HepG2 (cell line): Measurements from ENCODE around the gene RUNX2. TPM values are rescaled to one million over a fixed set of nuclear protein-coding genes. Genes with fewer than 3 reads are reported as not detected.

Source experiments
- ATF5 ChIP-seq: sonication (generic); formaldehyde crosslinking; IDR thresholded peaks from 2 replicates; pipeline ENCODE4 v1.4.0; 2020; ENCODE audit warnings: mild to moderate bottlenecking, low read depth, missing genetic modification reagents
- BRCA1 ChIP-seq: sonication (generic); formaldehyde crosslinking; IDR thresholded peaks from 2 replicates; pipeline ENCODE4 v1.4.0; 2020; ENCODE audit warnings: missing genetic modification reagents
- CBX2 ChIP-seq, 2 experiments: fragments of 200-600 bp in 1 of 2; sonication (generic); formaldehyde crosslinking in 1 of 2; IDR thresholded peaks; 2 replicates each; pipeline versions ENCODE4 v1.7.0 to v1.8.1; 2018 to 2022; ENCODE audit warnings: low read depth in 2 of 2, low read length in 1 of 2, mild to moderate bottlenecking in 1 of 2, missing genetic modification reagents in 1 of 2
- CHCHD3 ChIP-seq: sonication (generic); formaldehyde crosslinking; IDR thresholded peaks from 2 replicates; pipeline ENCODE4 v1.8.0; 2022; ENCODE audit warnings: mild to moderate bottlenecking, missing genetic modification reagents, moderate library complexity
- GZF1 ChIP-seq: sonication (generic); formaldehyde crosslinking; IDR thresholded peaks from 2 replicates; pipeline ENCODE4 v1.5.1; 2020; ENCODE audit warnings: mild to moderate bottlenecking, missing genetic modification reagents
- HDAC1 ChIP-seq: sonication (generic); formaldehyde crosslinking; IDR thresholded peaks from 2 replicates; pipeline ENCODE4 v1.5.1; 2020; ENCODE audit warnings: mild to moderate bottlenecking, missing genetic modification reagents
- KLF9 ChIP-seq: IDR thresholded peaks from 2 replicates; pipeline ENCODE4 v1.6.1; 2016; ENCODE audit warnings: low read depth
- MEIS2 ChIP-seq: sonication (generic); formaldehyde crosslinking; IDR thresholded peaks from 2 replicates; pipeline ENCODE4 v1.9.0; 2021; ENCODE audit warnings: mild to moderate bottlenecking, missing genetic modification reagents
- MLXIP ChIP-seq: sonication (generic); formaldehyde crosslinking; IDR thresholded peaks from 2 replicates; pipeline ENCODE4 v1.9.0; 2021; ENCODE audit warnings: missing genetic modification reagents, borderline replicate concordance
- MTERF4 ChIP-seq: sonication (generic); formaldehyde crosslinking; IDR thresholded peaks from 2 replicates; pipeline ENCODE4 v1.8.0; 2023; ENCODE audit warnings: mild to moderate bottlenecking, missing genetic modification reagents
- NFRKB ChIP-seq: fragments of 450-650 bp; IDR thresholded peaks from 2 replicates; pipeline ENCODE4 v1.6.1; 2017
- NR2F2 ChIP-seq: IDR thresholded peaks from 2 replicates; pipeline ENCODE4 v1.6.1; 2012; ENCODE audit warnings: low read depth, inconsistent platforms, borderline replicate concordance
- RBM22 ChIP-seq: fragments of 200-400 bp; formaldehyde crosslinking; optimal IDR thresholded peaks from 2 replicates; pipeline ENCODE3; 2017; ENCODE audit warnings: mild to moderate bottlenecking, low read length, moderate library complexity
- RXRA ChIP-seq: sonication (generic); formaldehyde crosslinking; IDR thresholded peaks from 2 replicates; pipeline ENCODE4 v1.5.1; 2020; ENCODE audit warnings: missing genetic modification reagents
- SMC3 ChIP-seq: IDR thresholded peaks from 2 replicates; pipeline ENCODE4 v1.6.1; 2011; ENCODE audit warnings: low read length, improper control_type of control experiment
- SMYD3 ChIP-seq: sonication (generic); formaldehyde crosslinking; IDR thresholded peaks from 2 replicates; pipeline ENCODE4 v1.8.1; 2023; ENCODE audit warnings: mild to moderate bottlenecking, missing genetic modification reagents
- STAT5B ChIP-seq: sonication (generic); formaldehyde crosslinking; IDR thresholded peaks from 2 replicates; pipeline ENCODE4 v1.4.0; 2020; ENCODE audit warnings: missing genetic modification reagents
- TEAD3 ChIP-seq: optimal IDR thresholded peaks from 2 replicates; pipeline ENCODE3; 2016; ENCODE audit warnings: borderline replicate concordance
- TOPORS ChIP-seq: sonication (generic); formaldehyde crosslinking; IDR thresholded peaks from 2 replicates; pipeline ENCODE4 v1.8.0; 2023; ENCODE audit warnings: mild to moderate bottlenecking, missing genetic modification reagents
- TRIM24 ChIP-seq: sonication (generic); formaldehyde crosslinking; IDR thresholded peaks from 2 replicates; pipeline ENCODE4 v1.8.0; 2022; ENCODE audit warnings: mild to moderate bottlenecking, missing genetic modification reagents
- ZBTB33 ChIP-seq: sonication (generic); formaldehyde crosslinking; IDR thresholded peaks from 2 replicates; pipeline ENCODE4 v1.4.0; 2020; ENCODE audit warnings: missing genetic modification reagents
- ZBTB38 ChIP-seq: sonication (generic); formaldehyde crosslinking; IDR thresholded peaks from 2 replicates; pipeline ENCODE4 v1.5.1; 2020; ENCODE audit warnings: mild to moderate bottlenecking, missing genetic modification reagents
- ZBTB7A ChIP-seq: sonication (generic); formaldehyde crosslinking; IDR thresholded peaks from 2 replicates; pipeline ENCODE4 v1.8.0; 2022; ENCODE audit warnings: mild to moderate bottlenecking, missing genetic modification reagents
- ZNF510 ChIP-seq: sonication (generic); formaldehyde crosslinking; IDR thresholded peaks from 2 replicates; pipeline ENCODE4 v1.4.0; 2020; ENCODE audit warnings: low read depth, mild to moderate bottlenecking, missing genetic modification reagents
- ZNF780A ChIP-seq: sonication (generic); formaldehyde crosslinking; IDR thresholded peaks from 2 replicates; pipeline ENCODE4 v1.8.0; 2022; ENCODE audit warnings: mild to moderate bottlenecking, missing genetic modification reagents, moderate library complexity
- polyA plus RNA-seq, 8 experiments: library from polyadenylated mRNA; depleted of rRNA in 3 of 8; stranded (reverse) in 7 of 8; unstranded in 1 of 8; fragments of >200 nt; fragmentation: Illumina TruSeq in 4 of 8; extraction: Trizol in 4 of 8; gene quantifications; 2 replicates each; pipeline versions ENCODE4 v1.2.1 to v1.2.3, GENCODE V29; 2011 to 2016; ENCODE audit warnings: low read depth in 4 of 8, missing spikeins in 1 of 8, mixed read lengths in 1 of 8; ENCODE audit not compliant: insufficient read depth in 1 of 8
- total RNA-seq, 5 experiments: library from RNA; depleted of rRNA; stranded (reverse); fragments of >200 nt; fragmentation: Illumina TruSeq; extraction: Trizol; gene quantifications; 2 replicates each; pipeline ENCODE4 v1.2.3, GENCODE V29; 2016; ENCODE audit warnings: low read depth in 1 of 5

The RUNX2 gene
- total and polyA plus RNA-seq, 2 of the 13 experiments (the other 11 are each of a cell fraction or from before 2014, with no cell fraction given), result not detected

GRCh38 chr6:45445749-45446549 is 117.8 kb downstream of the RUNX2 start (continued):
- TF ChIP-seq ZNF510 (CRISPR knock-in tag), result peak; percentile 81; the same call in 1 of the 2 replicates
- TF ChIP-seq TRIM24 (CRISPR knock-in tag), result peak; percentile 98
- peak; percentile 93 for TF ChIP-seq ZBTB33 (CRISPR knock-in tag)
- TF ChIP-seq BRCA1 (CRISPR knock-in tag), result 0 out of 2 replicates have a peak, but pooled peaks have one; percentile 47
- peak; percentile 85 for TF ChIP-seq SMC3
- peak; percentile 100 for TF ChIP-seq MEIS2
- no peak for TF ChIP-seq TOPORS (CRISPR knock-in tag)
- TF ChIP-seq NFRKB, result no peak
- peak; percentile 94 for TF ChIP-seq ATF5 (CRISPR knock-in tag)
- TF ChIP-seq NR2F2, result no peak
- no peak for TF ChIP-seq GZF1 (CRISPR knock-in tag)
- TF ChIP-seq ZNF780A (CRISPR knock-in tag), result no peak
- peak; percentile 57; the same call in 1 of the 2 replicates for TF ChIP-seq RXRA (CRISPR knock-in tag)
- TF ChIP-seq CBX2 (IDR thresholded peaks at IDR 0.05; ENCODE audit: low read depth, low read length), result no peak; the same call in 1 of the 2 replicates
- TF ChIP-seq CBX2 (CRISPR knock-in tag; IDR thresholded peaks at IDR 0.05; ENCODE audit: low read depth), result peak; percentile 97; the same call in 1 of the 2 replicates
- TF ChIP-seq ZBTB7A (CRISPR knock-in tag), result no peak
- no peak for TF ChIP-seq RBM22
- TF ChIP-seq KLF9 (CRISPR knock-in tag), result peak; percentile 78; the same call in 1 of the 2 replicates
- TF ChIP-seq STAT5B (CRISPR knock-in tag), result no peak
- no peak for TF ChIP-seq MLXIP (CRISPR knock-in tag)
- TF ChIP-seq SMYD3 (CRISPR knock-in tag), result peak; percentile 95
- peak; percentile 92 for TF ChIP-seq HDAC1 (CRISPR knock-in tag)
- TF ChIP-seq MTERF4 (CRISPR knock-in tag), result peak; percentile 87
- TF ChIP-seq TEAD3, result peak; percentile 100
- TF ChIP-seq CHCHD3, result no peak
- no peak for TF ChIP-seq ZBTB38
